ENCODE results near the gene JCAD.

GRCh38 chr10:30094601-30095000 is 35.2 kb upstream of the JCAD start:
- TF ChIP-seq, protein P1, sequence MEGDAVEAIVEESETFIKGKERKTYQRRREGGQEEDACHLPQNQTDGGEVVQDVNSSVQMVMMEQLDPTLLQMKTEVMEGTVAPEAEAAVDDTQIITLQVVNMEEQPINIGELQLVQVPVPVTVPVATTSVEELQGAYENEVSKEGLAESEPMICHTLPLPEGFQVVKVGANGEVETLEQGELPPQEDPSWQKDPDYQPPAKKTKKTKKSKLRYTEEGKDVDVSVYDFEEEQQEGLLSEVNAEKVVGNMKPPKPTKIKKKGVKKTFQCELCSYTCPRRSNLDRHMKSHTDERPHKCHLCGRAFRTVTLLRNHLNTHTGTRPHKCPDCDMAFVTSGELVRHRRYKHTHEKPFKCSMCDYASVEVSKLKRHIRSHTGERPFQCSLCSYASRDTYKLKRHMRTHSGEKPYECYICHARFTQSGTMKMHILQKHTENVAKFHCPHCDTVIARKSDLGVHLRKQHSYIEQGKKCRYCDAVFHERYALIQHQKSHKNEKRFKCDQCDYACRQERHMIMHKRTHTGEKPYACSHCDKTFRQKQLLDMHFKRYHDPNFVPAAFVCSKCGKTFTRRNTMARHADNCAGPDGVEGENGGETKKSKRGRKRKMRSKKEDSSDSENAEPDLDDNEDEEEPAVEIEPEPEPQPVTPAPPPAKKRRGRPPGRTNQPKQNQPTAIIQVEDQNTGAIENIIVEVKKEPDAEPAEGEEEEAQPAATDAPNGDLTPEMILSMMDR (IDR thresholded peaks at IDR 0.05) = no peak
- no peak for TF ChIP-seq ZFX (IDR thresholded peaks at IDR 0.05; ENCODE audit: borderline replicate concordance)

Data from 22Rv1 (cell line).